Hepatocyte (in vitro differentiated cells): ENCODE measurements around the gene SERPINA5. TPM values are rescaled to one million over a fixed set of nuclear protein-coding genes. Genes with fewer than 3 reads are reported as not detected.

Experiments
- DNase-seq: peaks from one replicate; pipeline ENCODE4 v3.0.0-alpha.2; 2016; ENCODE audit warnings: low spot score
- H2AFZ ChIP-seq: fragments of 200-600 bp; sonication (generic); 2 replicates; pipeline ENCODE4 v1.6.0; 2016; ENCODE audit warnings: antibody characterized with exemption, mild to moderate bottlenecking
- H3K27ac ChIP-seq: fragments of 200-600 bp; sonication (generic); 2 replicates; pipeline ENCODE4 v1.5.1; 2016; ENCODE audit warnings: mild to moderate bottlenecking
- H3K27me3 ChIP-seq: fragments of 200-600 bp; sonication (generic); 2 replicates; pipeline ENCODE4 v1.6.1; 2016
- H3K36me3 ChIP-seq: fragments of 200-600 bp; sonication (generic); replicated peaks from 2 replicates; pipeline ENCODE4 v1.5.1; 2016; ENCODE audit warnings: low read depth; ENCODE audit not compliant: insufficient read depth
- H3K4me1 ChIP-seq: fragments of 200-600 bp; sonication (generic); 2 replicates; pipeline ENCODE4 v1.5.1; 2016; ENCODE audit warnings: mild to moderate bottlenecking, moderate library complexity; ENCODE audit not compliant: insufficient read depth
- H3K4me2 ChIP-seq: fragments of 200-600 bp; sonication (generic); 2 replicates; pipeline ENCODE4 v1.6.0; 2016
- H3K4me3 ChIP-seq: fragments of 200-600 bp; sonication (generic); 2 replicates; pipeline ENCODE4 v1.5.1; 2016; ENCODE audit warnings: mild to moderate bottlenecking
- H3K79me2 ChIP-seq: fragments of 200-600 bp; sonication (generic); 2 replicates; pipeline ENCODE4 v1.6.0; 2017; ENCODE audit warnings: mild to moderate bottlenecking
- H3K9me2 ChIP-seq: fragments of 200-600 bp; sonication (generic); replicated peaks from 2 replicates; pipeline ENCODE4 v1.6.0; 2017; ENCODE audit warnings: mild to moderate bottlenecking; ENCODE audit not compliant: insufficient read depth
- H3K9me3 ChIP-seq: fragments of 200-600 bp; sonication (generic); 2 replicates; pipeline ENCODE4 v1.5.1; 2016; ENCODE audit warnings: low read depth, mild to moderate bottlenecking
- H4K20me1 ChIP-seq: fragments of 200-600 bp; sonication (generic); 2 replicates; pipeline ENCODE4 v1.6.0; 2016; ENCODE audit warnings: mild to moderate bottlenecking; ENCODE audit not compliant: insufficient read depth, poor library complexity, severe bottlenecking
- EZH2 ChIP-seq: fragments of 200-600 bp; sonication (generic); IDR thresholded peaks from 2 replicates; pipeline ENCODE4 v1.6.1; 2016; ENCODE audit warnings: antibody characterized with exemption, mild to moderate bottlenecking, borderline replicate concordance
- EZH2phosphoT487 ChIP-seq: fragments of 200-600 bp; sonication (generic); IDR thresholded peaks from one replicate; pipeline ENCODE4 v1.6.1; 2018; ENCODE audit warnings: antibody characterized with exemption, mild to moderate bottlenecking, low read depth, moderate library complexity; ENCODE audit not compliant: unreplicated experiment, severe bottlenecking
- WGBS: methylation state at CpG from one replicate; pipeline ENCODE4 v1.1.6; 2016; ENCODE audit warnings: low lambda C conversion rate; ENCODE audit errors: missing lambda C conversion rate; 5-methylcytosine and 5-hydroxymethylcytosine counted together
- polyA plus RNA-seq: library from polyadenylated mRNA; unstranded; fragments of >200 nt; fragmentation: Nextera tagmentation; extraction: Ambion mirVana; gene quantifications from 2 replicates; pipeline ENCODE4 v1.2.1, GENCODE V29; 2016
- total RNA-seq: library from RNA; depleted of rRNA; stranded (reverse); fragments of >200 nt; gene quantifications from 2 replicates; pipeline ENCODE4 v1.2.3, GENCODE V29; 2014
- TF ChIP-seq, protein P1 (sequence below): fragments of 200-600 bp; sonication (generic); IDR thresholded peaks from 2 replicates; pipeline ENCODE4 v1.5.1; 2016; ENCODE audit warnings: antibody characterized with exemption, mild to moderate bottlenecking; ENCODE audit not compliant: poor library complexity

Gene SERPINA5
- total and polyA plus RNA-seq, 2 experiments from 2014 or later: 88.8 to 98.7 TPM

DNA sequence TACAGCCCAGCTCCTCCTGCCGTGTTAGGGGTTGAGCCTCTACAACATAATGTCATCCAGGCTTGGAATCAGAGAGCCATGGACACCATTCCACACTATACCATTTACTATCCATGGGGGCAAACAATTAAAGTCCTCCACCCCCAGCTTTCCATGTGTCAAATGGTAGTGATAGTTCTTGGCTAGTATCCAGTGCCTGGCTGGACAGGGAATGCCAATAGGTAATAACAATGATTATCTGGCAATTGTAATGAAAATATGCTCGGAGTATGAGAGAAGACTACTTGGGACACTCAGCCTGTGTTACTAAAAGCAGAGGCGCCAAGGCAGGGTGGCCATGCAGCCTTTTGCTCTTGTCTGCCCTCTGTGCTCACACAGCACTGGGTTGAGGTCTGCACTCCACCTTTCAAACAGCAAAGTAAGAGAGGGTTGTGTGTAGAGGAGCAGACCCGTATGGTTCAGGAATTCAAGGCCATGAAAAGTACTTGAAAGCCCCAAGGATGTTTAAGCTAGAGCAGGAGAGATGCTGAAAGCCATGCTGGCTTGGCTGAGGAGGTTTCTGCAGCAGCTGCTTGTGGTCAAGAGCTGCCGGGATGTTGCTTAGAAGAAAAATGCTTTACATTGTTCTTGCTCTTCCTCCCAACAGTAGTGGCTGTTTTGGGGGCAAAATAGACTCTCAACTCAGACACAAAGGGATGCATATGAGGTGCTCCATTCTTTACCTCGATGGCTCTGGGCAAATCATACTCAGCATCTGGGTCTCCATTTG is 41.6 kb downstream of the SERPINA5 start:
- WGBS: 85% methylated on average over 6 of the region's 6 CpGs
- DNase-seq: no peak
- H3K4me2 ChIP-seq: no peak overlapping the region
- H3K9me2 ChIP-seq: no peaks in the 10 kb centered on the region
- TF ChIP-seq EZH2 (no peak), EZH2phosphoT487 (no peak)
- TF ChIP-seq, protein P1, sequence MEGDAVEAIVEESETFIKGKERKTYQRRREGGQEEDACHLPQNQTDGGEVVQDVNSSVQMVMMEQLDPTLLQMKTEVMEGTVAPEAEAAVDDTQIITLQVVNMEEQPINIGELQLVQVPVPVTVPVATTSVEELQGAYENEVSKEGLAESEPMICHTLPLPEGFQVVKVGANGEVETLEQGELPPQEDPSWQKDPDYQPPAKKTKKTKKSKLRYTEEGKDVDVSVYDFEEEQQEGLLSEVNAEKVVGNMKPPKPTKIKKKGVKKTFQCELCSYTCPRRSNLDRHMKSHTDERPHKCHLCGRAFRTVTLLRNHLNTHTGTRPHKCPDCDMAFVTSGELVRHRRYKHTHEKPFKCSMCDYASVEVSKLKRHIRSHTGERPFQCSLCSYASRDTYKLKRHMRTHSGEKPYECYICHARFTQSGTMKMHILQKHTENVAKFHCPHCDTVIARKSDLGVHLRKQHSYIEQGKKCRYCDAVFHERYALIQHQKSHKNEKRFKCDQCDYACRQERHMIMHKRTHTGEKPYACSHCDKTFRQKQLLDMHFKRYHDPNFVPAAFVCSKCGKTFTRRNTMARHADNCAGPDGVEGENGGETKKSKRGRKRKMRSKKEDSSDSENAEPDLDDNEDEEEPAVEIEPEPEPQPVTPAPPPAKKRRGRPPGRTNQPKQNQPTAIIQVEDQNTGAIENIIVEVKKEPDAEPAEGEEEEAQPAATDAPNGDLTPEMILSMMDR: no peak
- H3K4me3 ChIP-seq: no peak overlapping the region
- no peaks in the 10 kb centered on the region for H3K79me2 ChIP-seq
- no peaks in the 10 kb centered on the region for H3K36me3 ChIP-seq
- H3K4me1 ChIP-seq: no peaks in the 10 kb centered on the region
- no peak overlapping the region for H3K27ac ChIP-seq
- H4K20me1 ChIP-seq: no peaks in the 10 kb centered on the region
- no peak overlapping the region for H2AFZ ChIP-seq
- H3K27me3 ChIP-seq: no peaks in the 10 kb centered on the region
- H3K9me3 ChIP-seq: no peaks in the 10 kb centered on the region

GRCh38 chr14:94623422-94623809 is 42.2 kb downstream of the SERPINA5 start:
- no peaks in the 10 kb centered on the region for H3K4me1 ChIP-seq
- no peaks in the 10 kb centered on the region for H3K9me2 ChIP-seq
- H3K36me3 ChIP-seq: no peaks in the 10 kb centered on the region
- DNase-seq: no peak
- H3K27ac ChIP-seq: no peak overlapping the region
- H2AFZ ChIP-seq: no peak overlapping the region
- H3K27me3 ChIP-seq: no peaks in the 10 kb centered on the region
- H3K79me2 ChIP-seq: no peaks in the 10 kb centered on the region
- no peak overlapping the region for H3K4me3 ChIP-seq
- 89% methylated on average over 4 of the region's 4 CpGs for WGBS
- TF ChIP-seq EZH2: no peak
- TF ChIP-seq EZH2phosphoT487: no peak
- TF ChIP-seq, protein P1: no peak
- H4K20me1 ChIP-seq: no peaks in the 10 kb centered on the region
- no peaks in the 10 kb centered on the region for H3K9me3 ChIP-seq
- H3K4me2 ChIP-seq: no peak overlapping the region

DNA sequence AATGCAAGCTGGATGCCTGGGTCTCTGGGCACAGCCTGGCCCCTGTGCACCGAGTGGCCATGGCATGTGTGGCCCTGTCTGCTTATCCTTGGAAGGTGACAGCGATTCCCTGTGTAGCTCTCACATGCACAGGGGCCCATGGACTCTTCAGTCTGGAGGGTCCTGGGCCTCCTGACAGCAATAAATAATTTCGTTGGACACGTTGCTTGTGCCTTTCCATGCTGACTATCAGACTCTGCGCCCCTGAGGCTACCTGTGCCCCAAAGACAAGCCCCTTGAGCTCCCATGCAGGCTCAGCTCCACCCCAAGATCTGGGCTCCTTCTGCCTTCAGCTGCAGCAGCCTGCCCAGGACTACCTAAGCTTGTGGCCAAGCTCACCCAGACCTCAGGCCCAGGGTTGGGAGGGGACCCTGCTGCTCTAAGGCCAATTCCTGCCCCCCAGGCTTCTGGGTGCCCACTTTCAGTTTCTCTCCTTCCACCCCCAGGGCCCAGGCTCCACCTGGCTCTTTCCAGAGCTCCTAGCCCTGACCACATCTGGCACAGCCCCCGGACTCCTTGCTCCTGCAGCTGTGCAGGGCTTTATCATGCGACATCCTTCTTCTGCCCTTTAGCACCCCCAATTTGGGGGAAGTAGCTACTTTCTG is 42.8 kb downstream of the SERPINA5 start:
- Histone ChIP-seq H3K79me2 (no peaks in the 10 kb centered on the region), H3K36me3 (no peaks in the 10 kb centered on the region), H3K4me1 (no peaks in the 10 kb centered on the region), H3K27me3 (no peaks in the 10 kb centered on the region), H3K4me2 (no peak overlapping the region), H4K20me1 (no peaks in the 10 kb centered on the region), H3K9me2 (no peaks in the 10 kb centered on the region), H3K9me3 (no peaks in the 10 kb centered on the region), H3K27ac (no peak overlapping the region), H2AFZ (no peak overlapping the region), H3K4me3 (no peak overlapping the region)
- TF ChIP-seq, protein P1: no peak
- 90% methylated on average over 7 of the region's 7 CpGs for WGBS
- DNase-seq: no peak
